ENCODE data around the gene EPHB6.

GRCh38 chr7:142811154-142811737 is 43.6 kb upstream of the EPHB6 start:
- peak; percentile 89 for TF ChIP-seq CTCF (conservative IDR thresholded peaks at IDR 0.05; ENCODE audit: low read length)
- TF ChIP-seq EZH2phosphoT487 (IDR thresholded peaks at IDR 0.05; ENCODE audit: borderline replicate concordance, low read depth, low read length) = no peak

Measured in OCI-LY7 (cell line).